Measurements from ENCODE around the gene KRTAP27-1. TPM values are rescaled to one million over a fixed set of nuclear protein-coding genes. Genes with fewer than 3 reads are reported as not detected.

The KRTAP27-1 gene
- total and polyA plus RNA-seq, 7 donors: not detected

DNA sequence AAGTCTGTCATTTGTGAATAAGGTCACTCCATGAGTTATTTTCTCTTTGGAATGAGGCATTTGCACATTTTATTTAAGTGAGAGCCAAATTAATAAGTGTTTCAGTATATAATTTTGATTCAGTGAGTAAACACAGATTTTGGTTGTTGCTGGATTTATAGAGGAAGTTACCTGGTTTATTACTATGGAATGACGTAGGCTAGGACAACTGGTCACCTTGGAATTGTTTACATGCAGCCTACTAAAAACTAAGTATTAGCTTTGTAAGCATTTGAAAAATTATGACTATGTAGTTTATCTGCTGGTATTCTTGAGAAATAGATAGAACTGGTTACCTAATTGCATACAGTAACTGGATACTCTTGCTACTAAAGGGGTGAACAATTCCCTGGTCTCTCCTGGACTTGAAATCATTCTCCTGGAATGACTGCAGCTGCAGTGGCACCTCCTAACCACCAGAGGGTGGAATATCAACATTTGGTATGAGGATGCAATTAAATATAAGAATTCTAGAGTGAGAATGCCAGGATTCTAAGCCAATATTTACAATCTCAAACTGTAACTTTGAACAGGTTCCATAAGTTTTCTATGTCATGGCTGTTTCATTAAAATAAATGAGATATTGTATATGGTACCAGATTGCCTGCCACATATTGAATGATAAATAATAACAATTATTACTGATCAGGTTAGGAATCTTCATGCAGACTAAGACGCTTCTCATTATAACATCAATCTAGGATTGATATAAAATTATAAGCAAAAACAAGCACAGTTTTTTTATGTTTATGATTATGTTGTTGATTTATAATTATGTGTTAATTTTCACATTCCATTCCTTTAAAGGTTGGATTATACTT is 3.5 kb upstream of the KRTAP27-1 start:
- H3K27me3 ChIP-seq: no peaks in the 10 kb centered on the region
- intact Hi-C loops (cut with DNase I): loop anchor here (5.0 kb wide), 1 partner anchor 746 kb away; no protein-coding TSS in a partner anchor
- H3K27ac ChIP-seq: no peak overlapping the region
- H3K4me3 ChIP-seq: no peak overlapping the region
- DNase-seq: no peak
- 60 to 82% methylated on average over 2 of the region's 2 CpGs for WGBS, 2 donors
- no peaks in the 10 kb centered on the region for H3K36me3 ChIP-seq
- no peaks in the 10 kb centered on the region for H3K9me3 ChIP-seq
- no peak for TF ChIP-seq EP300 (IDR thresholded peaks at IDR 0.05)
- no peak for TF ChIP-seq POLR2A (IDR thresholded peaks at IDR 0.05)
- TF ChIP-seq, protein P1, sequence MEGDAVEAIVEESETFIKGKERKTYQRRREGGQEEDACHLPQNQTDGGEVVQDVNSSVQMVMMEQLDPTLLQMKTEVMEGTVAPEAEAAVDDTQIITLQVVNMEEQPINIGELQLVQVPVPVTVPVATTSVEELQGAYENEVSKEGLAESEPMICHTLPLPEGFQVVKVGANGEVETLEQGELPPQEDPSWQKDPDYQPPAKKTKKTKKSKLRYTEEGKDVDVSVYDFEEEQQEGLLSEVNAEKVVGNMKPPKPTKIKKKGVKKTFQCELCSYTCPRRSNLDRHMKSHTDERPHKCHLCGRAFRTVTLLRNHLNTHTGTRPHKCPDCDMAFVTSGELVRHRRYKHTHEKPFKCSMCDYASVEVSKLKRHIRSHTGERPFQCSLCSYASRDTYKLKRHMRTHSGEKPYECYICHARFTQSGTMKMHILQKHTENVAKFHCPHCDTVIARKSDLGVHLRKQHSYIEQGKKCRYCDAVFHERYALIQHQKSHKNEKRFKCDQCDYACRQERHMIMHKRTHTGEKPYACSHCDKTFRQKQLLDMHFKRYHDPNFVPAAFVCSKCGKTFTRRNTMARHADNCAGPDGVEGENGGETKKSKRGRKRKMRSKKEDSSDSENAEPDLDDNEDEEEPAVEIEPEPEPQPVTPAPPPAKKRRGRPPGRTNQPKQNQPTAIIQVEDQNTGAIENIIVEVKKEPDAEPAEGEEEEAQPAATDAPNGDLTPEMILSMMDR (IDR thresholded peaks at IDR 0.05): peak in 3 of 4 experiments; percentile 50 to 74 (median 61)
- no peaks in the 10 kb centered on the region for H3K4me1 ChIP-seq

DNA sequence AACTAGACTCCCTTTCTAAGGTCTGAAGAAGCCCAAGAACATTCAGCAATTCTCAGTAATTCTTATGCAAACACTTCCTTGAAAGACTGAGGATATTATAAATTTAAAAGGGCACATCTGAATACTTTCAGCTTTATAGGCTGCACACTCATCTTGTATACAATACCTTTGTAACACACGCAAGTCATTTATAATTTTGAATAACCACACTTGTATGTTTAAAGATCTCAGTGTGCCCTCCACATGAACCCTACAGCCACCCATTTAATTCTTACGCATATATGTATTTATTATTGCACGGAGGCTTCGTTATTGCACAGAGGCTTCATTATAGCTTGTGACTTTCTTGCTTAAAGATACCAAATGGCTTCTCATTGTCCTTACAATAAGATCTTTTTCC is 1.2 kb upstream of the KRTAP27-1 start:
- Histone ChIP-seq H3K4me1 (no peaks in the 10 kb centered on the region), H3K4me3 (no peak overlapping the region), H3K9me3 (no peaks in the 10 kb centered on the region), H3K36me3 (no peaks in the 10 kb centered on the region), H3K27me3 (no peaks in the 10 kb centered on the region), H3K27ac (no peak overlapping the region)
- WGBS, 2 donors: 82 to 83% methylated on average over 4 of the region's 4 CpGs
- no peak for DNase-seq
- intact Hi-C loops (cut with DNase I): no loop called here
- TF ChIP-seq EP300 (IDR thresholded peaks at IDR 0.05): no peak
- no peak for TF ChIP-seq POLR2A (IDR thresholded peaks at IDR 0.05)
- TF ChIP-seq, protein P1 (IDR thresholded peaks at IDR 0.05): no peak
- TF ChIP-seq POLR2AphosphoS5 (IDR thresholded peaks at IDR 0.05): no peak

DNA sequence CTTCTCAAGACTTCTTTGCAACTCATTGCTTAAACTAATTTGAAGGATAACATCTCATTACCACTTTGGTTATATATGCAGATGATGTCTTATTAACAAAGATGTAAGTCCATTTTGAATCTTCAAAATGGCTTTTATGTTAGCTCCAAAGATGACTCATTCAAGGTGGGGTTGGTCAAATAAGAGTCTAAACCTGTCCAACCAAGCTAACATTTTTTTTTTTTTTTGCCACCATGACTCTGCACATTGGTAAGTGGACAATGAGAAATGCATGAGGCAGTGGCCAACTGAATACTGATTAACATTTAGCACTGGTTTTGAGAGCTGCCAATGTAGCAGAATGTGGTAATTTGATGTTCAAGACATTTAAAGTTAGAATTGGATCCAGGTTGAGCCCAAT is 278 bp upstream of the KRTAP27-1 start:
- intact Hi-C loops (cut with DNase I): no loop called here
- TF ChIP-seq, protein P1 (IDR thresholded peaks at IDR 0.05): no peak
- no peak for TF ChIP-seq POLR2AphosphoS5 (IDR thresholded peaks at IDR 0.05)
- no peak for TF ChIP-seq POLR2A (IDR thresholded peaks at IDR 0.05)
- TF ChIP-seq EP300 (IDR thresholded peaks at IDR 0.05): no peak
- DNase-seq: no peak
- H3K9me3 ChIP-seq: no peaks in the 10 kb centered on the region
- no peaks in the 10 kb centered on the region for H3K27me3 ChIP-seq
- H3K4me3 ChIP-seq: no peak overlapping the region
- H3K27ac ChIP-seq: no peak overlapping the region
- no peaks in the 10 kb centered on the region for H3K36me3 ChIP-seq
- H3K4me1 ChIP-seq: no peaks in the 10 kb centered on the region

DNA sequence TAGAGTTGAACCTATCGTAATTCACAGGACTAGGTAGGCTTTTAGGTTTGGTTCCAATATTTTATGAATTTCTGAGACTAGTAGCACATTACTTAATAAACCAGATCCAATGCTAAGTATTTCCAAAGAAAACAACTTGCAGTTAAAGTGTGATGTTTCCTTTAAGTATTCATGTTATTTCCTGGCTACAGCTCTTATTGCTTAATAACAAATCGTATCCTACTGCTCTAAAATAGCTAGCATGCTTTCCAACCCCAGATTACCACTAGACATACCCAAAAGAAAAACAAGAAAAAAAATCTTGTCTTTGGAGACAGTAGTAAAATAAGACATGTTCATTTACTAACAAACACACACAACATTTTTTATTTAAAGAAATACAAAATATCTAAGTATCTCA is 898 bp downstream of the KRTAP27-1 start:
- no peak overlapping the region for H3K4me3 ChIP-seq
- no peaks in the 10 kb centered on the region for H3K36me3 ChIP-seq
- 68 to 69% methylated on average over 2 of the region's 2 CpGs for WGBS, 2 donors
- TF ChIP-seq POLR2A (IDR thresholded peaks at IDR 0.05) (no peak), POLR2AphosphoS5 (IDR thresholded peaks at IDR 0.05) (no peak), EP300 (IDR thresholded peaks at IDR 0.05) (no peak)
- TF ChIP-seq, protein P1 (IDR thresholded peaks at IDR 0.05): no peak
- H3K27me3 ChIP-seq: no peaks in the 10 kb centered on the region
- intact Hi-C loops (cut with DNase I): no loop called here
- H3K9me3 ChIP-seq: no peaks in the 10 kb centered on the region
- no peak for DNase-seq
- H3K4me1 ChIP-seq: no peaks in the 10 kb centered on the region
- no peak overlapping the region for H3K27ac ChIP-seq

Data from sigmoid colon (tissue), 7 donors.